GM12801 (cell line): Measurements from ENCODE around the gene TTC6.

Experiments
- CTCF ChIP-seq: IDR thresholded peaks from one replicate; pipeline ENCODE4 v1.5.1; 2011; ENCODE audit warnings: control low read depth; ENCODE audit not compliant: insufficient read length; ENCODE audit errors: extremely low read depth

Gene TTC6

GRCh38 chr14:37591311-37591940, 4.0 kb upstream of the TTC6 start:
- TF ChIP-seq CTCF = no peak

DNA sequence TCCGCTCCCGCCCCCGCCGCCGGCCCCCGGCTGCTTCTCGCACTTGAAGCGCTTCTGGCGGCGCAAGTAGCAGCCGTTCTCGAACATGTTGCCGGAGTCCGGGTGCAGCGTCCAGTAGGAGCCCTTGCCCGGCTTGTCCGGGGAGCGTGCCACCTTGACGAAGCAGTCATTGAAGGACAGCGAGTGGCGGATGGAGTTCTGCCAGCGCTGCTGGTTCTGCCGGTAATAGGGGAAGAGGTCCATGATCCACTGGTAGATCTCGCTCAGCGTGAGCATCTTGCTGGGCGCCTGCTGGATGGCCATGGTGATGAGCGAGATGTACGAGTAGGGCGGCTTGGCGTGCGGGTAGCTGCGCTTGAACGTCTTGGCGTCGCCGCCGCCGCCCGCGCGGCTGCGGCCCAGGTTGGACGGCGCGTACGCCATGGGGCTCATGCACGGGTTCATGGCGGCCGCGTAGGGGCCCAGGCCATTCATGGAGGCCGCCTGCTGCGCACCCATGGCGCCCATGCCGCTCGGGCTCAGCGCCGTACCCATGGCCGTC, 3.4 kb upstream of the TTC6 start:
- TF ChIP-seq CTCF = no peak

DNA sequence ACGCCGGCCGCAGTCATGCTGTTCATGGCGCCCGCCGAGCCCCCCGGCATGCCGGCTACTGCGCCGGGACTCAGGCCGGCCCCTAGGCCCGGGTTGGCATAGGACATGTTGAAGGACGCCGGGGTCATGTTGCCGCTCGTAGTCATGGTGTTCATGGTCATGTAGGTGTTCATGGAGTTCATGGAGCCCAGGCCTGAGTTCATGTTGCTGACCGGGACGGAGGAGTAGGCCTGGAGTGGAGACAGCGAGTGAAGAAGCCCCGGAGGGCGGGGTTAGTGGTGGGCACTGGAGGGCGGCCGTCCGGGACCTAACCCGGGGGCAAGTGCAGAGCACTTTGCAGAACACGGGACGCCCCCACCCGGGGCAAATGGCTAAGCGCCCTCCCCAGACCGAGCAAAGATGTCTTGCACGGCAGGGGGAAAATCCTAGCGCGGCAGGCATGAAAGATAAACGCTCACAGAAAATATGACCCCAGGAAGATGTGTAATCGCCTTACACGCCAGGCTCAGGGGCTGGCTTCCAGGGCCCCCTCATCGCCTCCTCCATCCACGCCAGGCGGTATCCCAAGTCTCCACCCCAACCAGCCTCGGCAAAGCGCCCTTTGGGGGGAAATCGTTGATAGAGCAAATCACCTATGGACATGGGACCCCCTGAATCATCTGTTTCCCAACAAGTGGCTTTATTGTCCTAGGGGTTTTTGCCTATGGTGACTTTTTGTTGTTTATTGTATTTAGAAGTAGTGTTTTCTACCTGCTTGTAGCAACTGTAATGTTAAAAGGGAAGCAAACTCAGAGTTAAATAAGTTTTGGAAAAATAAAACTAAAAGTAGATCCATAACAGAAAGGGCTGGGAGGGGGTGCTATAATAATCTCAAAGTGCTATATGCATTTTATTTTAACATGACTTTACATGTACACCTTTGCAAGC, 2.7 kb upstream of the TTC6 start:
- no peak for TF ChIP-seq CTCF

- no peak for TF ChIP-seq CTCF
These were observed 1.8 kb upstream of the TTC6 start for GRCh38 chr14:37593511-37594237.

GRCh38 chr14:37594238-37594970, 1.0 kb upstream of the TTC6 start:
- no peak for TF ChIP-seq CTCF

DNA sequence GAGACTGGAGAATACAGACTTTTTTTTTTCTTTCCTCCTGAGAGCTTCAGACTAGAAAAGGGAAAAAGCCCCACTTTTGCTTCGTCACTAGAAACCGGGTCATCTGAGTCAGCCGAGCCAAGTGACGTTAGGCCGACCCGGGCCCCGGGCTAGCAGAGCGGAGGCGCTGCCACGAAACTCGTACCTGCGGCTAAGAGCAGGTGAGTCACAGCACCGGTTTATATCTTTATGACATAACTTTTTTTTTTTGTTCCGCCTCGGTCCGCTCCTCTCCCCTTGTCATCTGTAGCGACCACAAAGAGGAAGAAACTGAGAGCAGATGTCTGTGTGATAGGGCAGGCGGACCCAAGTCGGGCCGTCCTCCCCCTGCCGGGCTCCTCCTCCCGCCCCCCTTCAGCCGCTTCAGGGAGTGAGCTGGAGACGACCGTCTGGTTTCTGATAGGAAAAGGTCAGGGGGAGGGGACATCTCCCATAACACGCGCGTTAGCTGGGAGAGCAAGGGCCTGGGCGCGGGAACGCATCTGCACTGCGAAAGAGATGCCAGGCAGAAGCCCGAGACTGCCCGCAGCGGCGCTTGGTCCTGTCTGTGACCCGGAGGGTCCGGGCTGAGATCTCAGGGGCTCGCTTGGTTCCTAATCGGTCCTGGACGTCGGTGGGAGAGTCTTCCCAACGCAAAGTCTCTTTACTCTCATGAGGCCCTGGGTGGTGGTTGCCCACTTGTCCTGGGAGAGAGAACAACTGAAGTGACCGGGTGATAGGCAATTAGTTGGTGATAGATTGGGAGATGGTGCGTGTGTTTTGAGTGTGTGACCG, 586 bp downstream of the TTC6 start:
- no peak for TF ChIP-seq CTCF
